Heart right ventricle (tissue), 16 donors: Measurements from ENCODE around the gene DMAC2. TPM values are rescaled to one million over a fixed set of nuclear protein-coding genes. Genes with fewer than 3 reads are reported as not detected.
A peak's percentile ranks its signal among the peaks of the same experiment; 100 is the strongest.

Experiments used
- ATAC-seq, 8 donors: fragments of 200-7000 bp; cut with Tn5 transposase; one replicate each; pipeline ENCODE4 v1.9.1; 2020; ENCODE audit warnings: mild to moderate bottlenecking in 8 of 8, moderate library complexity in 8 of 8, moderate number of reproducible peaks in 1 of 8
- DNase-seq, 2 donors: peaks; one replicate each; pipeline ENCODE4 v3.0.0-alpha.2; 2020
- H3K27ac ChIP-seq, 10 donors: fragments of 200-600 bp; sonication (generic) in 2 of 10; one replicate each; pipeline versions ENCODE4 v1.5.0 to v1.8.0; 2020 to 2022; ENCODE audit warnings: mild to moderate bottlenecking in 3 of 10
- H3K27me3 ChIP-seq, 7 donors: fragments of 200-600 bp; one replicate each; pipeline ENCODE4 v1.8.0; 2021 to 2022; ENCODE audit warnings: mild to moderate bottlenecking in 2 of 7
- H3K36me3 ChIP-seq, 9 donors: fragments of 200-600 bp; sonication (generic) in 1 of 9; one replicate each; pipeline versions ENCODE4 v1.5.0 to v1.8.0; 2020 to 2022; ENCODE audit warnings: mild to moderate bottlenecking in 2 of 9
- H3K4me1 ChIP-seq, 9 donors: fragments of 200-600 bp; sonication (generic) in 1 of 9; one replicate each; pipeline versions ENCODE4 v1.5.0 to v1.8.0; 2020 to 2022; ENCODE audit warnings: mild to moderate bottlenecking in 4 of 9
- H3K4me3 ChIP-seq, 10 donors: fragments of 200-600 bp; sonication (generic) in 2 of 10; one replicate each; pipeline versions ENCODE4 v1.5.0 to v1.8.0; 2020 to 2022; ENCODE audit warnings: mild to moderate bottlenecking in 7 of 10, moderate library complexity in 2 of 10
- H3K9me3 ChIP-seq, 11 donors: fragments of 200-600 bp in 10 of 11; sonication (generic) in 2 of 11; one replicate each; pipeline versions ENCODE4 v1.5.0 to v1.8.0; 2013 to 2022; ENCODE audit warnings: mild to moderate bottlenecking in 2 of 11, control low read depth in 1 of 11, moderate library complexity in 1 of 11
- WGBS, 2 donors: extraction: QIAGEN DNeasy Blood & Tissue Kit; methylation state at CpG; one replicate each; pipeline ENCODE4 v1.1.7; 2013; ENCODE audit warnings: inconsistent platforms in 1 of 2; 5-methylcytosine and 5-hydroxymethylcytosine counted together
- intact Hi-C, 10 donors: fragments of 100-400 bp; cut with DNase I; formaldehyde crosslinking; loops; one replicate each; pipeline versions ENCODE4 v1.11.1 to v1.14.2; 2022
- polyA plus RNA-seq, 2 donors: library from polyadenylated mRNA; stranded (reverse); fragments of 200-250 nt; gene quantifications; one replicate each; pipeline ENCODE4 v1.2.3, GENCODE V29; 2013
- total RNA-seq, 10 donors: library from RNA; stranded (reverse); fragmentation: NEBNext Ultra II Directional in 3 of 10; extraction: Animal tissue kit (Norgen Biotek cat#: 25700) in 3 of 10; gene quantifications; one replicate each; pipeline versions ENCODE4 v1.2.1 to v1.2.4, GENCODE V29; 2021 to 2023
- TF ChIP-seq, protein P1 (sequence below), 9 donors: fragments of 200-600 bp; sonication (generic) in 2 of 9; IDR thresholded peaks; one replicate each; pipeline versions ENCODE4 v1.5.0 to v1.8.0; 2021 to 2022; ENCODE audit warnings: antibody characterized with exemption in 9 of 9, mild to moderate bottlenecking in 5 of 9, moderate library complexity in 1 of 9
- donor health status: Arrhythmogenic right ventricular cardiomyopathy.
- donor health status: ischemic (EF 13 %, LVEDD 7.1; RV severe dilation, severe dysfunction).
- donor health status: healthy with polysubstance abuse.
- donor health status: DM: no; HTN: yes; CAD: no.
- donor health status: DM: no; HTN: no; CAD: no.
- donor health status: ischemic (EF 25% LVEDD 6.9; RV normal size, moderate dysfunction).
- donor health status: ischemic (EF 25% LVEDD 5.7; RV mildly dilated, moderate dysfunction).
- donor health status: healthy.
- donor health status: DM: yes; HTN: yes; CAD: no.
- donor health status: Ischemic cardiomyopathy.
- donor health status: ischemic (EF 35%, LVEDD 5.7; RV mildly dilated, moderate dysfunction).
- donor health status: nonischemic (EF 11% LVEDD 7.7; RV severe dilation, severe dysfunction).
- donor health status: DM: yes; HTN: yes; CAD: no.
- donor health status: PGD.
- donor health status: ischemic (EF 29% LVEDD 5.4; RV normal size, mild dysfunction).
- donor health status: nonischemic (EF 23%, LVEDD 6.1; RV moderate dilation, normal function).

DMAC2 gene
- total and polyA plus RNA-seq, 12 donors = 80.8 to 139 (median 103) TPM

DNA sequence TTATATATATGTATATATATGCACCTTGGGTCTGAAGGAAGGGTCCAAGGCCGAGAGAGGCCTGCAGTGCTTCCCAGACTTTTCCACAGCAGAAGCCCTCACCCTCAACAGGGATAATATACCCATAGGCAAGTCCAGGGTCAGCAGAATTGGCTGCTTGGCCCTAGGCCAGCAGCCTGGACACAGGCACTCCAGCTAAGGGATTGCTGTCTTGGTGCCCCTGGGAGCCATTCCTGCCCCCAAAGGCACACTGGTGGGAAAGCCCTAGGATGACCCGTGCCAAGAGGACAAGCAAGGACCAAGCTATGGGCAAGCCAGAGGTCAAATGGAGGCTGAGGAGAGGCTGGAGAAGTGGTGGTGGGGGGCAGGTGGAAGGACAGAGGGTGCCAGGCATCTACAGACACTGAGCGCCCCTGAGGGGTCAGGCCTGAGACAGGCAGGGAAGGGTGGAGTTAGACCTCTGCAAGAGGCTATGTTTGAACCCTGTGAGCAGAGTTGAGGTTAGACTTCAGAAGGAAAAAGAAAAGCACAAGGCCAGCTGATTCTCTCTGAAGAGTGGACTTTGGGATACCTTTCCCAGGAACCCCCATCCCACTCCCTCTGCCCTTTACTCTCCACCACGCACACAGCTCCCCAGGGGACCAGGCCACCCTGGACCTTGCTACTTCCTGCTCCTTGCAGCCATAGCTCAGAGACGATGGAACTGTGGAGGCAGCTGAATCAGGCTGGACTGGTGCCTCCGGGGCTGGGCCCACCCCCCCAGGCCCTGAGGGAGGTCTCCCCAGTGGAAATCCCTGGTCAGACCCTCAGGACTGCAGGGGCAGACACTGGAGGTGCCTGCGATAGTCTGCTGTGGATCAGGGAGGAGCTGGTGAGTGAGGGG, 3.0 kb upstream of the DMAC2 start, which contains the start of gene ERICH4:
Gene ERICH4 (plus strand): TSS at position 684 of the 883 bp plus-strand sequence. CDS start 14 bp downstream, at position 698.
- H3K27me3 ChIP-seq = peaks cover 0 to 16% (median 4%) of the 10 kb centered on the region in 7 donors
- no peaks in the 10 kb centered on the region for H3K9me3 ChIP-seq
- no peak within 1 kb of the TSS for H3K4me3 ChIP-seq
- TF ChIP-seq, protein P1, sequence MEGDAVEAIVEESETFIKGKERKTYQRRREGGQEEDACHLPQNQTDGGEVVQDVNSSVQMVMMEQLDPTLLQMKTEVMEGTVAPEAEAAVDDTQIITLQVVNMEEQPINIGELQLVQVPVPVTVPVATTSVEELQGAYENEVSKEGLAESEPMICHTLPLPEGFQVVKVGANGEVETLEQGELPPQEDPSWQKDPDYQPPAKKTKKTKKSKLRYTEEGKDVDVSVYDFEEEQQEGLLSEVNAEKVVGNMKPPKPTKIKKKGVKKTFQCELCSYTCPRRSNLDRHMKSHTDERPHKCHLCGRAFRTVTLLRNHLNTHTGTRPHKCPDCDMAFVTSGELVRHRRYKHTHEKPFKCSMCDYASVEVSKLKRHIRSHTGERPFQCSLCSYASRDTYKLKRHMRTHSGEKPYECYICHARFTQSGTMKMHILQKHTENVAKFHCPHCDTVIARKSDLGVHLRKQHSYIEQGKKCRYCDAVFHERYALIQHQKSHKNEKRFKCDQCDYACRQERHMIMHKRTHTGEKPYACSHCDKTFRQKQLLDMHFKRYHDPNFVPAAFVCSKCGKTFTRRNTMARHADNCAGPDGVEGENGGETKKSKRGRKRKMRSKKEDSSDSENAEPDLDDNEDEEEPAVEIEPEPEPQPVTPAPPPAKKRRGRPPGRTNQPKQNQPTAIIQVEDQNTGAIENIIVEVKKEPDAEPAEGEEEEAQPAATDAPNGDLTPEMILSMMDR (IDR thresholded peaks at IDR 0.05) = no peak
- WGBS, 2 donors = 61 to 62% methylated on average over 7 of the region's 7 CpGs
- ATAC-seq (no peak), DNase-seq (no peak)
- peaks cover 0 to 7% (median 0%) of the 10 kb centered on the region in 9 donors for H3K36me3 ChIP-seq
- intact Hi-C loops = loop anchor here in 2 of 10 donors (5.0 kb wide), 2 partner anchors 45 to 90 kb away; partner anchors contain the start of genes BCKDHA (in 1 of the 2), EXOSC5 (in 1 of the 2) and TGFB1 (in 1 of the 2)
- peak within 1 kb of the TSS in 1 of 10 donors; percentile 31 for H3K27ac ChIP-seq
- H3K4me1 ChIP-seq = peaks cover 0 to 31% (median 15%) of the 10 kb centered on the region in 9 donors

DNA sequence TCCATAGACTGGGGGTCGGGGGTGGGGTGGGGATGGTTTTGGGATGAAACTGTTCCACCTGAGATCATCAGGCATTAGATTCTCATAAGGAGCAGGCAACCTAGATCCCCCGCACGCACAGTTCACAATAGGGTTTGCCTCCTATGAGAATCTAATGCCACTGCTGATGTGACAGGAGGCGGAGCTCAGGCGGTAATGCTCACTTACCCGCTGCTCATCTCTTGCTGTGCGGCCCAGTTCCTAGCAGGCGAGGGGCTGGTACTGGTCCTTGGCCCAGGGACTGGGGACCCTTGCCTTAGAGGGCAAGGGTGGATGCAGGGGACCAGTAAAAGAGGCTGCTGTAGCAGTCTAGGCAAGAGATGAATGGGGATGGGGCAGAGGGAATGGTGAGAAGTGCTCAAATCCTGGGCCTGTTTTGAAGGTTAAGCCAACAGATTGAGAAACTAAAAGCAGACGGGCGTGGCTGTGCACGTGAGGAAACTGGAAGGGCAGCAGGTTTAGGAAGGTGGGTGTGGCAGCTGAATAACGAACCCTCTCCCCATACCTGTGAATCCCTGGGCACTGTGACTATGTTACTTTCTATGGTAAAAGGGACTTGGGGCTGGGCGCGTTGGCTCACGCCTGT, 1.7 kb upstream of the DMAC2 start:
- Histone ChIP-seq H3K4me3 (no peak overlapping the region), H3K27me3 (peaks cover 0 to 16% (median 0%) of the 10 kb centered on the region in 7 donors), H3K4me1 (peaks cover 0 to 31% (median 15%) of the 10 kb centered on the region in 9 donors), H3K27ac (no peak overlapping the region), H3K36me3 (peaks cover 0 to 19% (median 7%) of the 10 kb centered on the region in 9 donors), H3K9me3 (no peaks in the 10 kb centered on the region)
- ATAC-seq = no peak
- intact Hi-C loops = loop anchor here in 2 of 10 donors (5.0 kb wide), 2 partner anchors 44 to 89 kb away; partner anchors contain the start of genes BCKDHA (in 1 of the 2), EXOSC5 (in 1 of the 2) and TGFB1 (in 1 of the 2)
- 84 to 88% methylated on average over 15 of the region's 15 CpGs for WGBS, 2 donors
- DNase-seq = no peak
- TF ChIP-seq, protein P1 (IDR thresholded peaks at IDR 0.05) = no peak

DNA sequence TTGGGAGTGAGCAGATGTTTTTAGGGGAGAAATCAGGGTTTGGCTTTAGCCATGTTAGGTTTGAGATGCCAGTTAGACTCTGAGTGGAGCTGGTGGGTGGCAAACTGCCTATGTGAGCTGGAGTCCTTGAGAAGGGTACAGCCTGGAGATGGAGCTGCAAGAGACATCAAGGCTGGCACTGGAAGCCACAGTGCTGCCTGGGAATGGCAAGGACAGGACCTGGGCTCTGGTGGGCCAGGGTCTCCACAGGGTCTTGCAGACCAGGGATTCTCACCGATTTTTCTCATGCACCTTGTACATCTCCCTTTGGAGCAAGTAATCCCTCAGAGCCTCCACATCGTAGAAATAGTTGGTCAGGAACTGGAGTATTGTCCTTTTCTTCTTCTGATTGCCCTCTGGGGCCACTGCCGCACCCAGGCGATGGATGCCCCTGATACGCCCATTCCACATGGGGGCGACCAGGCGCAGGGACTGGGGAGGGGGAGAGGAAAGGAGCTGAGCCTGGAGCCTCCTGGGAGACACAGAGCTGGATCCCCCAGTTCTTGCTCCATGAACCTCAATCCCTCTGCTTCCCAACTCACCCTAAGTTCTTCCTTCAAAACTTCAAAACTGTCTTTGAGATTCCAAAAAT, 1.7 kb downstream of the DMAC2 start:
- Histone ChIP-seq H3K9me3 (no peaks in the 10 kb centered on the region), H3K36me3 (peaks cover 0 to 52% (median 14%) of the 10 kb centered on the region in 9 donors), H3K4me3 (no peak overlapping the region), H3K4me1 (peaks cover 2 to 38% (median 15%) of the 10 kb centered on the region in 9 donors), H3K27me3 (no peaks in the 10 kb centered on the region), H3K27ac (peak overlapping the region in 1 of 10 donors; percentile 30)
- intact Hi-C loops = loop anchor here in 5 of 10 donors (2.0 to 10.0 kb wide), 6 partner anchors 41 to 233 kb away; partner anchors contain the start of genes BCKDHA (in 3 of the 5), EXOSC5 (in 3 of the 5), CCDC97 (in 1 of the 5) and TGFB1 (in 1 of the 5)
- no peak for ATAC-seq
- TF ChIP-seq, protein P1 (IDR thresholded peaks at IDR 0.05) = no peak
- WGBS, 2 donors = 88 to 94% methylated on average over 7 of the region's 7 CpGs
- no peak for DNase-seq

DNA sequence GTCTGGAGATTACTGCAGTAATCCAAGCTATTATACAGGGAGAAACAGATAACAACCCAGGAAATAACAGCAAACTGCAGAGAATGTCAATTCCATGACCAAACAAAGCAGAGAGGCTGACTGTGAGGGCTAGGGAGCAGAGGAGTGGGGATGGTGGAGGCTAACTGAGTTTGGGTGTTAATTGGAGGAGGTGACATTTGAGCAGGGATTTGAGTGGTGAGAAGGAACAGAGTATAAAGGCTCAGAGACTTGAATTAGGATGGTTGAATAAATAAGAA, 3.1 kb downstream of the DMAC2 start:
- Histone ChIP-seq H3K27ac (no peak overlapping the region), H3K9me3 (no peaks in the 10 kb centered on the region), H3K4me3 (no peak overlapping the region), H3K27me3 (no peaks in the 10 kb centered on the region), H3K4me1 (peaks cover 5 to 46% (median 17%) of the 10 kb centered on the region in 9 donors), H3K36me3 (peaks cover 0 to 63% (median 14%) of the 10 kb centered on the region in 9 donors)
- DNase-seq (no peak), ATAC-seq (no peak)
- intact Hi-C loops = loop anchor here in 4 of 10 donors (5.0 to 10.0 kb wide), 5 partner anchors 39 to 232 kb away; partner anchors contain the start of genes BCKDHA (in 2 of the 4), EXOSC5 (in 2 of the 4), CCDC97 (in 1 of the 4) and TGFB1 (in 1 of the 4)
- TF ChIP-seq, protein P1 (IDR thresholded peaks at IDR 0.05) = no peak
